OCI-LY7 (cell line): ENCODE results near the gene SAP130. TPM values are rescaled to one million over a fixed set of nuclear protein-coding genes. Genes with fewer than 3 reads are reported as not detected.

Experiments used
- BruUV-seq: library from RNA; stranded (reverse); fragments of 400-500 nt; replicated peaks from 2 replicates; lab custom pipeline; 2021; lab: Mats Ljungman, UMichigan
- CTCF ChIA-PET: fragments of 300-600 bp; sonication (Branson Sonifier 250); formaldehyde crosslinking; loops from one replicate; lab custom pipeline; 2022; ENCODE audit warnings: antibody characterized with exemption; ENCODE audit not compliant: unreplicated experiment; lab: Charles Lee
- POLR2A ChIA-PET: fragments of 300-600 bp; sonication (Branson Sonifier 250); formaldehyde crosslinking; loops from one replicate; lab custom pipeline; 2022; ENCODE audit warnings: antibody characterized with exemption; lab: Charles Lee
- DNase-seq: peaks from one replicate; pipeline ENCODE4 v3.0.0-alpha.2; 2015; ENCODE audit warnings: low spot score
- H2AFZ ChIP-seq: fragments of 200-600 bp; sonication (generic), shearing (Covaris generic); 2 replicates; pipeline ENCODE4 v1.6.1; 2014; ENCODE audit warnings: mild to moderate bottlenecking, antibody characterized with exemption, low read length, moderate library complexity
- H3K27ac ChIP-seq: fragments of 200-600 bp; sonication (generic); 2 replicates; pipeline ENCODE4 v1.5.1; 2014; ENCODE audit warnings: mixed run types, low read depth, mild to moderate bottlenecking, moderate library complexity, low read length, inconsistent platforms; ENCODE audit not compliant: poor library complexity, severe bottlenecking
- H3K36me3 ChIP-seq: fragments of 200-600 bp; sonication (generic); 2 replicates; pipeline ENCODE4 v1.6.1; 2014; ENCODE audit warnings: mild to moderate bottlenecking, antibody characterized with exemption, low read length, moderate library complexity, mixed read lengths; ENCODE audit not compliant: insufficient read depth
- H3K4me1 ChIP-seq: fragments of 200-600 bp; sonication (generic); 2 replicates; pipeline ENCODE4 v1.5.1; 2014; ENCODE audit warnings: mild to moderate bottlenecking, low read length; ENCODE audit not compliant: insufficient read depth, poor library complexity, severe bottlenecking
- H3K4me2 ChIP-seq: fragments of 200-600 bp; sonication (generic); 2 replicates; pipeline ENCODE4 v1.6.1; 2014; ENCODE audit warnings: mild to moderate bottlenecking, low read length
- H3K4me3 ChIP-seq: fragments of 200-600 bp; sonication (generic); 2 replicates; pipeline ENCODE4 v1.5.1; 2014; ENCODE audit warnings: mild to moderate bottlenecking, low read depth, low read length; ENCODE audit not compliant: poor library complexity, severe bottlenecking
- H3K79me2 ChIP-seq: fragments of 200-600 bp; sonication (generic); 2 replicates; pipeline ENCODE4 v1.6.1; 2016; ENCODE audit warnings: low read depth, mild to moderate bottlenecking, low read length, moderate library complexity, mixed read lengths; ENCODE audit not compliant: insufficient read depth
- H3K9me2 ChIP-seq: fragments of 200-600 bp; sonication (generic); 2 replicates; pipeline ENCODE4 v1.6.1; 2016; ENCODE audit warnings: mild to moderate bottlenecking, low read length, mixed read lengths; ENCODE audit not compliant: insufficient read depth
- H3K9me3 ChIP-seq: fragments of 200-600 bp; sonication (generic); 2 replicates; pipeline ENCODE4 v1.6.1; 2014; ENCODE audit warnings: mild to moderate bottlenecking, mixed run types, low read length, mixed read lengths
- H4K20me1 ChIP-seq: fragments of 200-600 bp; sonication (generic); 2 replicates; pipeline ENCODE4 v1.6.1; 2014; ENCODE audit warnings: mild to moderate bottlenecking, antibody characterized with exemption, low read length, moderate library complexity, mixed read lengths; ENCODE audit not compliant: insufficient read depth
- CTCF ChIP-seq: fragments of 200-600 bp; sonication (generic); conservative IDR thresholded peaks from 2 replicates; pipeline ENCODE4 v1.5.1; 2014; ENCODE audit warnings: mild to moderate bottlenecking, antibody characterized with exemption, low read length, moderate library complexity, mixed read lengths
- EZH2phosphoT487 ChIP-seq: fragments of 200-600 bp; sonication (generic); IDR thresholded peaks from 2 replicates; pipeline ENCODE4 v1.6.1; 2018; ENCODE audit warnings: low read depth, borderline replicate concordance, mild to moderate bottlenecking, mixed run types, antibody characterized with exemption, low read length, moderate library complexity, mixed read lengths
- intact Hi-C: fragments of 100-400 bp; cut with micrococcal nuclease; formaldehyde crosslinking; loops from one replicate; pipeline ENCODE4 v1.10.0; 2022; ENCODE audit not compliant: unreplicated experiment
- total RNA-seq, 2 experiments: library from RNA; depleted of rRNA in 1 of 2; stranded (reverse); fragments of >200 nt in 1 of 2; shearing (Covaris generic) in 1 of 2; gene quantifications; 2 replicates each; pipeline ENCODE4 v1.2.3, GENCODE V29; 2014 to 2022

The SAP130 gene
- total RNA-seq, 2 experiments from 2014 or later: 9.6 to 31.8 TPM

- DNase-seq: no peak
- H3K9me3 ChIP-seq: no peaks in the 10 kb centered on the region
- H3K4me2 ChIP-seq: no peak overlapping the region
- intact Hi-C loops: no loop called here
- H3K27ac ChIP-seq: no peak overlapping the region
- H3K4me1 ChIP-seq: peaks cover 11% of the 10 kb centered on the region
- peaks cover 14% of the 10 kb centered on the region for H4K20me1 ChIP-seq
- TF ChIP-seq EZH2phosphoT487 (no peak), CTCF (no peak)
- peaks cover 31% of the 10 kb centered on the region for H3K79me2 ChIP-seq
- ChIA-PET POLR2A (interaction anchor here (0.7 kb wide), 1 partner anchor 15 kb away, joined by 3 read pairs; no protein-coding TSS in a partner anchor), CTCF (no interaction called here)
- H3K9me2 ChIP-seq: no peaks in the 10 kb centered on the region
- no peak overlapping the region for H3K4me3 ChIP-seq
- no peak overlapping the region for H2AFZ ChIP-seq
- BruUV-seq: no TSS peak
- H3K36me3 ChIP-seq: peaks cover 28% of the 10 kb centered on the region; the same call in 1 of the 2 replicates
Observed at GRCh38 chr2:128024816-128025215, 3.0 kb downstream of the SAP130 start.

- ChIA-PET CTCF (no interaction called here), POLR2A (interaction anchor here (0.7 kb wide), 1 partner anchor 696 kb away, joined by 4 read pairs; no protein-coding TSS in a partner anchor)
- Histone ChIP-seq H4K20me1 (peaks cover 4% of the 10 kb centered on the region; the same call in 1 of the 2 replicates), H3K9me3 (no peaks in the 10 kb centered on the region), H3K4me3 (no peak overlapping the region), H3K4me2 (no peak overlapping the region), H3K9me2 (no peaks in the 10 kb centered on the region), H3K4me1 (no peaks in the 10 kb centered on the region), H3K79me2 (no peaks in the 10 kb centered on the region), H2AFZ (no peak overlapping the region), H3K36me3 (peaks cover 65% of the 10 kb centered on the region), H3K27ac (no peak overlapping the region)
- no TSS peak for BruUV-seq
- no peak for DNase-seq
- no peak for TF ChIP-seq EZH2phosphoT487
- no peak for TF ChIP-seq CTCF
- intact Hi-C loops: no loop called here
Observed at GRCh38 chr2:128017561-128017960, 10.3 kb downstream of the SAP130 start.

GRCh38 chr2:128016620-128017019, 11.2 kb downstream of the SAP130 start:
- H3K27ac ChIP-seq: no peak overlapping the region
- no peaks in the 10 kb centered on the region for H3K4me1 ChIP-seq
- ChIA-PET POLR2A (no interaction called here), CTCF (no interaction called here)
- no peak overlapping the region for H3K4me3 ChIP-seq
- intact Hi-C loops: no loop called here
- H3K4me2 ChIP-seq: no peak overlapping the region
- H3K36me3 ChIP-seq: peaks cover 68% of the 10 kb centered on the region
- no peaks in the 10 kb centered on the region for H3K79me2 ChIP-seq
- BruUV-seq: no TSS peak
- no peaks in the 10 kb centered on the region for H3K9me2 ChIP-seq
- H2AFZ ChIP-seq: no peak overlapping the region
- no peak for DNase-seq
- peaks cover 4% of the 10 kb centered on the region; the same call in 1 of the 2 replicates for H4K20me1 ChIP-seq
- H3K9me3 ChIP-seq: no peaks in the 10 kb centered on the region
- TF ChIP-seq CTCF (no peak), EZH2phosphoT487 (no peak)
